Ovary (tissue), 3 donors: ENCODE data around the gene CLEC16A.

Experiments used
- EP300 ChIP-seq: sonication (generic); formaldehyde crosslinking; IDR thresholded peaks from one replicate; pipeline ENCODE4 v1.6.1; 2017; ENCODE audit warnings: antibody characterized with exemption
- TF ChIP-seq, protein P1 (sequence below), 3 donors: fragments of 450-650 bp in 2 of 3; fragments of 200-600 bp in 1 of 3; IDR thresholded peaks; one replicate each; pipeline versions ENCODE4 v1.5.1 to v1.8.0; 2016 to 2022; ENCODE audit warnings: antibody characterized with exemption in 3 of 3, mild to moderate bottlenecking in 1 of 3
- donor health status: DM: no; HTN: no; CAD: no.

DNA sequence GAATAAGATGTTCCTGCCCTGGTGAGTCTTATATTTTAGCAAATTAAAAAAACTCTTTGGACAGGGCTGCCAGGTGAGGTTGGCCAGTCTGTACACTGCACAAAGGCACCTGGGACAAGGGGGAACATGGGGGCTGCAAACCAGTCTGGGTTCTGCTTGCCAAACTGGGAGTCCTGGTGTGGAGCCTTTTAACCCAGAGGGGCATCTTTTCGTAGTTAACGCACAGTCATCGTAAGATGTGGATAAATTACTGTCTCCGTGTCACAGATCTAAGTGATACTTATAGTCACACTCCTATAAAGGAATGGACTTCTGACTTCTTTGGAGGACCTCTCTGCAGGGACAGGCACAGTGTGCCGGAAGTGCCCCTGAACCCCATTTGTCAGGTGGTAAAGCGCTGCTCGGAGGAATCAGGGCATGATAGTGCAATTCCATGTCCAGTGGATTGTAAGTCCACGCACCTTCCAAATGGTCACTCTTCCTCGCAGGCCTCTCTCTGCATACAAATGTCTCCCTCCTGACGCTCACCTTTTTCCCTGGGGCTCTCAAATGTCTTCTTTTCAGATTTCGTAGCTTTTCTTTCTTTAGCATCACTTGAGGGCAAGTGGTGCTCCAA lies 16.8 kb upstream of the CLEC16A start:
- TF ChIP-seq, protein P1, sequence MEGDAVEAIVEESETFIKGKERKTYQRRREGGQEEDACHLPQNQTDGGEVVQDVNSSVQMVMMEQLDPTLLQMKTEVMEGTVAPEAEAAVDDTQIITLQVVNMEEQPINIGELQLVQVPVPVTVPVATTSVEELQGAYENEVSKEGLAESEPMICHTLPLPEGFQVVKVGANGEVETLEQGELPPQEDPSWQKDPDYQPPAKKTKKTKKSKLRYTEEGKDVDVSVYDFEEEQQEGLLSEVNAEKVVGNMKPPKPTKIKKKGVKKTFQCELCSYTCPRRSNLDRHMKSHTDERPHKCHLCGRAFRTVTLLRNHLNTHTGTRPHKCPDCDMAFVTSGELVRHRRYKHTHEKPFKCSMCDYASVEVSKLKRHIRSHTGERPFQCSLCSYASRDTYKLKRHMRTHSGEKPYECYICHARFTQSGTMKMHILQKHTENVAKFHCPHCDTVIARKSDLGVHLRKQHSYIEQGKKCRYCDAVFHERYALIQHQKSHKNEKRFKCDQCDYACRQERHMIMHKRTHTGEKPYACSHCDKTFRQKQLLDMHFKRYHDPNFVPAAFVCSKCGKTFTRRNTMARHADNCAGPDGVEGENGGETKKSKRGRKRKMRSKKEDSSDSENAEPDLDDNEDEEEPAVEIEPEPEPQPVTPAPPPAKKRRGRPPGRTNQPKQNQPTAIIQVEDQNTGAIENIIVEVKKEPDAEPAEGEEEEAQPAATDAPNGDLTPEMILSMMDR (IDR thresholded peaks at IDR 0.05): no peak
- TF ChIP-seq EP300: no peak
